GM10266 (cell line): ENCODE measurements around the gene LEPROT.

Experiments
- DNase-seq: peaks from one replicate; pipeline ENCODE4 v3.0.0; 2012; ENCODE audit errors: extremely low spot score
- TF ChIP-seq, protein P1 (sequence below): IDR thresholded peaks from 2 replicates; pipeline ENCODE4 v1.5.1; 2012; ENCODE audit warnings: mild to moderate bottlenecking, low read depth; ENCODE audit not compliant: control insufficient read depth, insufficient read depth; ENCODE audit errors: missing control alignments

LEPROT gene

DNA sequence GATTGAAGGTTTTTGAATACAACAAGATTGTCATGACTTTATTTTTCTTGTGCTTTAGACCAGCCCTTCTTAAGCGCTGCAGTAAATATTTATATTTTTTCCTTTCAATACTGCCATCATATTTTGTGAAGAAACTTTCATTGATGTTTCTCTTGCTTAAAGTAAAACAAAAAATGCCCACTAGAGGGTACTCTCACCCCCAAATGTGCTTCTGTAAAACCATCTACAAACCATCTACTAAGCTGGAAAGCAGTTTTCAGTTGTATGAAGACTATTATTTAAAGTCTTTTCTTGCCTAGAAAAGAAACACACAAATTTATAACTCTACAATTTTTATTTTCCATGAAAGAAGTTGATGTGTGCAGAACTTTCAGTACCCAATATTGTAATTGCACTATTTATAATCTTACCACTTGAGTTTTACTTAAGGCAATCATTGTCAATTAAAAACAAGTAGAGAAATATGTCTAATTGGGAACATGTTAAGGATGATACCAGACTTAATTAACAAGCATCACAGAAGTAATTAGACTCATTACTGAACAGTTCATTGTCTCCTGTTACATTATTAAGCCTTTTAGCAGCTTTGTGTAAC, 10.7 kb downstream of the LEPROT start:
- TF ChIP-seq, protein P1, sequence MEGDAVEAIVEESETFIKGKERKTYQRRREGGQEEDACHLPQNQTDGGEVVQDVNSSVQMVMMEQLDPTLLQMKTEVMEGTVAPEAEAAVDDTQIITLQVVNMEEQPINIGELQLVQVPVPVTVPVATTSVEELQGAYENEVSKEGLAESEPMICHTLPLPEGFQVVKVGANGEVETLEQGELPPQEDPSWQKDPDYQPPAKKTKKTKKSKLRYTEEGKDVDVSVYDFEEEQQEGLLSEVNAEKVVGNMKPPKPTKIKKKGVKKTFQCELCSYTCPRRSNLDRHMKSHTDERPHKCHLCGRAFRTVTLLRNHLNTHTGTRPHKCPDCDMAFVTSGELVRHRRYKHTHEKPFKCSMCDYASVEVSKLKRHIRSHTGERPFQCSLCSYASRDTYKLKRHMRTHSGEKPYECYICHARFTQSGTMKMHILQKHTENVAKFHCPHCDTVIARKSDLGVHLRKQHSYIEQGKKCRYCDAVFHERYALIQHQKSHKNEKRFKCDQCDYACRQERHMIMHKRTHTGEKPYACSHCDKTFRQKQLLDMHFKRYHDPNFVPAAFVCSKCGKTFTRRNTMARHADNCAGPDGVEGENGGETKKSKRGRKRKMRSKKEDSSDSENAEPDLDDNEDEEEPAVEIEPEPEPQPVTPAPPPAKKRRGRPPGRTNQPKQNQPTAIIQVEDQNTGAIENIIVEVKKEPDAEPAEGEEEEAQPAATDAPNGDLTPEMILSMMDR, result peak; percentile 35
- DNase-seq, result no peak

DNA sequence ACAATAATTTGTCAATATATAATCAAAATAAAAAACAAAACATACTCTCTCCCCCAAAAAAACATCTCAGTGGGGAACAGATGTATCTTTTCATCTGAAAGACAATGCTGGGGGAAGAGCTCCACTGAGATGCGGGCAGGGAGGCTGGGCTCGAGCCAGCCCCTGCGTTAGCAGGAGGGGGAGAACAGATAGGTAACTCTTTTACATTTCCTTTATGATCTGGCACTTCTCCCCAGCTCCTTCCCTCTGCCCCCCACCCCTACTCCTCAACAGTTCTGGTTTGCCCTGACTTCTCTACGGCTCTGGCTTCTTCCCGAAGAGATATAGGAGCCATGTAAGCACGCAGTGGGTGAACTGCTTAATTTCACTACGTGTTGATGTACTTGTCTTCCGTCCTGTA, 12.4 kb downstream of the LEPROT start:
- DNase-seq, result no peak
- TF ChIP-seq, protein P1, result no peak

DNA sequence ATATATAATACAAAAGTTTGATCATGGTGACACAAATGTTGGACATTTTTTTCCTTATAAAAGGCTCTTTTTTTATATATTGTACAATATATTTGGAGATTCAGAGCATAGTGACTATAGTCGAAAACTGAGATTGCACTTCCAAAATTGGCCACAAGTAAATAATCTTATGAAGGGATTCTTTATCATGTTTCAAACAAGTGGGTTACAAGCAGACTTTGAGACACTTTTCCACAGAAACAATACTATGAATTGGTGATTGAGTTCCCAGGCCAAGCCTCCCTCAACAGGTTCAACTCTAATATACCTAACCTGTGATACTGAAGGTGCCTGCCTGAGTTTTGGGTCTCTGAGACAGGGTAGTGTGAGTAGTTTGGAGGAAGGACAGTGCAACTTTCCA, 13.8 kb downstream of the LEPROT start:
- TF ChIP-seq, protein P1, result no peak
- no peak for DNase-seq

DNA sequence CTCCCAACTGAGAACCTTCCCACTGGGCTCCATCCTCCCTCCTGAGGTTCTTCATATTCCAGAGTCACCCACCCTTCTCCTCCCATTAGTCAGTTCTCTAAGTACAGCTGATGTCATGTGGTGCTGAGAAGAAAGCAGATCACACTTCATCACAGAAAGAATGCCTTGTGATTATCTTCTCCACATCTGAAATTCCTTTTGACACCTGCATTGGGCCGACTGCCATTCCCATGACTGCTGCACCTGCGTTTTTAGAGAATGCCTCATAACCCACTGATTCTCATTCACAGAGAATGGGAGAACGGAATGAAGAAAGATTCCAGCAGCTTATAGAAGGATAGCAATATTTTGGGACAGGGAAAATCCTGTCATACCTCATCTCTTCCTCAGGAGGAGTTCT, 14.3 kb downstream of the LEPROT start:
- TF ChIP-seq, protein P1, result no peak
- no peak for DNase-seq

DNA sequence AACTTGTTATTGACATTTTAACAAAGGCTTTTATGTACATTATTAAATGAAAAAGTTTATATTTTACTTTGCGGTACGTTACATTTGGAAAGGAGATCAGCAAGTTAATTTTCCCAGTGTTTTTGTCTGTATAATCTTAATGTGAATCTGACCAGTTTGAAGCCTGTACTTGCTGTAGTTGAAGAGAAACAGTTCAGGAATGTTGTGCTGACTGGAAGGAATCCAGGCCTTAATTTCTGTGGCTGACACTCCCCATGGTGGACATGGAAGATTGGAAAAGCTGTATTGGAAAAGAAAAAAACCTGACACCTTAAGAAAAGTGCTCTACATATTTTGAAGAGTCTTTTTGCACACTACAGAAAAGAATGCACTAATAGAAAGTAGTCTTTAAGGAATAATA, 15.5 kb downstream of the LEPROT start:
- no peak for DNase-seq

DNA sequence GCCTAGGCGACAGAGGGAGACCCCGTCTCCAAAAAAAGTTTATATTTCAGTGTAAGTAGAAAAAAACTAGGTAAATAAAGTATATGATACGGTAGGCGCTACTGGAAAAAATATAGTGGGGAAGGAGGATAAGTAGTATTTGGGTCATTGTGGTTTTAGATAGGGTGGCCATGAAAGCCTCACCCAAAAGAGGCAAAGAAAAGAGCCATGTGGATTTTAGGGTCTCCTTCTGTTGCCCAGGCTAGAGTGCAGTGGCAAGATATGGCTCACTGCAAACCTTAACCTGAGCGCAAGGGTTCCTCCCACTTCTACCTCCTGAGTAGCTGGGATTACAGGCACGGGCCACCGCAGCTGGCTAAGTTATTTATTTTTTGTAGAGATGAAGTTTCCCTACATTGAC, 17.1 kb downstream of the LEPROT start:
- no peak for DNase-seq
- TF ChIP-seq, protein P1, result no peak

More for the DNA sequence above, 15.5 kb downstream of the LEPROT start:
- TF ChIP-seq, protein P1, result no peak

DNA sequence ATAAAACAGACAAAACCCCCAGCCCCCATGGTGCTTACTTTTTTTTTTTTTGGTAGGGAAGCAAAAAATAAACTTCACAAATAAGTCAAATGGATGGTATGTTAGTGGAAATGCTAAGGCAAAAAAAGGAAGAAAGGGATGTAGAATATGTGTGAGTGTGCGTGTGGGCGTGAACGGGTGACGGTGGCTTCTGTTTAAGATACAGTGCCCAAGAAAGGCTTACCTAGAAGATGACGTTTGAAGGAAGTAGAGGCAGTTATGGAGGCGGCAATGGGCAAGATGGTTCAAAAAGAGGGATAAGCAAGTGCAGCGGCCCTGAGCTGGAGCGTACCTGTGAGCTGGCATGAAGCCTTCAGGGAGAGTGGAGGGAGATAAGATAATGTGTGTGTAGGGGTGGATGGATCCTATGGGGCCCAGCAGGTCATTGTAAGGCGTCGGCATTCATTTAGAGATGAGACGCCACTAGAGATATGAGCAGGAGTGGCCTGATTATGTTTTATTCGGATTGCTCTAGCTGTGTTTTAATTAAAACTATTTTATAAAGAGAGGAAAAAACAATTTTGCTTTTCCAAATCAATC, 19.9 kb downstream of the LEPROT start:
- TF ChIP-seq, protein P1, result no peak
- no peak for DNase-seq
